ENCODE data around the gene PAWR.
"Not testable (repeated sequence)": the region's sequence is repeated elsewhere in the genome, so short reads cannot be mapped to it uniquely, and the experiment has no call there.

PAWR gene

GRCh38 chr12:79686171-79686570 is 4.6 kb downstream of the PAWR start:
- no peak for DNase-seq (ENCODE audit: low read depth)

GRCh38 chr12:79685068-79685467 is 5.7 kb downstream of the PAWR start:
- DNase-seq (ENCODE audit: low read depth), result no peak

GRCh38 chr12:79684338-79684737 is 6.4 kb downstream of the PAWR start:
- not testable (repeated sequence) for DNase-seq (ENCODE audit: low read depth)

GRCh38 chr12:79682593-79682992 is 8.2 kb downstream of the PAWR start:
- no peak for DNase-seq (ENCODE audit: low read depth)

- DNase-seq (ENCODE audit: low read depth), result no peak
These were observed 9.7 kb downstream of the PAWR start for GRCh38 chr12:79681008-79681590.

GRCh38 chr12:79680051-79680450 is 10.7 kb downstream of the PAWR start:
- DNase-seq (ENCODE audit: low read depth), result no peak

GRCh38 chr12:79678306-79678705 is 12.5 kb downstream of the PAWR start:
- DNase-seq (ENCODE audit: low read depth), result no peak

GRCh38 chr12:79677672-79678071 is 13.1 kb downstream of the PAWR start:
- no peak for DNase-seq (ENCODE audit: low read depth)

- no peak for DNase-seq (ENCODE audit: low read depth)
These were observed 14.2 kb downstream of the PAWR start for GRCh38 chr12:79676579-79676978.

GRCh38 chr12:79674629-79675028 is 16.1 kb downstream of the PAWR start:
- no peak for DNase-seq (ENCODE audit: low read depth)

- DNase-seq (ENCODE audit: low read depth), result no peak
These were observed 17.4 kb downstream of the PAWR start for GRCh38 chr12:79673354-79673753.

- no peak for DNase-seq (ENCODE audit: low read depth)
These were observed 22.7 kb downstream of the PAWR start for GRCh38 chr12:79668113-79668512.

- no peak for DNase-seq (ENCODE audit: low read depth)
These were observed 25.4 kb downstream of the PAWR start for GRCh38 chr12:79665212-79665887.

- no peak for DNase-seq (ENCODE audit: low read depth)
These were observed 26.2 kb downstream of the PAWR start for GRCh38 chr12:79664518-79664917.

GRCh38 chr12:79662046-79662811 is 28.5 kb downstream of the PAWR start:
- DNase-seq (ENCODE audit: low read depth), result no peak

GRCh38 chr12:79661629-79662028 is 29.1 kb downstream of the PAWR start:
- no peak for DNase-seq (ENCODE audit: low read depth)

GRCh38 chr12:79659961-79660431 is 30.8 kb downstream of the PAWR start:
- no peak for DNase-seq (ENCODE audit: low read depth)

- no peak for DNase-seq (ENCODE audit: low read depth)
These were observed 32.5 kb downstream of the PAWR start for GRCh38 chr12:79658221-79658620.

- DNase-seq (ENCODE audit: low read depth), result no peak
These were observed 33.6 kb downstream of the PAWR start for GRCh38 chr12:79657136-79657535.

GRCh38 chr12:79655036-79655435 is 35.7 kb downstream of the PAWR start:
- no peak for DNase-seq (ENCODE audit: low read depth)

GRCh38 chr12:79652521-79652920 is 38.2 kb downstream of the PAWR start:
- no peak for DNase-seq (ENCODE audit: low read depth)

GRCh38 chr12:79650440-79650839 is 40.3 kb downstream of the PAWR start:
- DNase-seq (ENCODE audit: low read depth), result no peak

- no peak for DNase-seq (ENCODE audit: low read depth)
These were observed 41.9 kb downstream of the PAWR start for GRCh38 chr12:79648881-79649280.
